Right lobe of liver (tissue), 4 donors: ENCODE data around the gene TENM4.

Experiments used
- POLR2A ChIP-seq: fragments of 450-650 bp; IDR thresholded peaks from one replicate; pipeline ENCODE4 v1.6.1; 2017; ENCODE audit warnings: antibody characterized with exemption, mild to moderate bottlenecking
- TF ChIP-seq, protein P1 (sequence below), 4 donors: fragments of 200-600 bp in 3 of 4; fragments of 450-650 bp in 1 of 4; IDR thresholded peaks; one replicate each; pipeline versions ENCODE4 v1.5.1 to v1.8.0; 2016 to 2022; ENCODE audit warnings: antibody characterized with exemption in 4 of 4, mild to moderate bottlenecking in 2 of 4
- donor health status: DM: no; HTN: no; CAD: no.
- donor health status: DM: no; HTN: no; CAD: no.
- donor health status: DM: no; HTN: yes; CAD: no.

DNA sequence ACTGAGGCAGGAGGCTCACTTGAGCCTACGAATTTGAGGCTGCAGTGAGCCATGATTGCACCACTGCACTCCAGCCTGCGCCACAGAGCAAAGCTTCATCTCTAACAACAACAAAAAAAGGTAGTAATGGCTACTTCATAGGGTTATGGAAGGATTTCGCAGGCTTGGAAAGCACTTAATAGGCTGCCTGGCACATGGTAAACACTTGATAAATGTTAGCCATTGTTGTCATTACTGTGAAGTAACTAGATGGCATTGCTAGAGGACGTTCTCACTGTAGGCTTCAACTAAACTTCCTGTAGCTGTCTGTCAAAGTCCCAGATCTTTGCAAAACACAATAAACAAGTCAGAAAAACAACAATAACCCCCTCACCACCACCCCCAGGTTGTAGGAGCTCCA lies 508.9 kb downstream of the TENM4 start:
- TF ChIP-seq, protein P1, sequence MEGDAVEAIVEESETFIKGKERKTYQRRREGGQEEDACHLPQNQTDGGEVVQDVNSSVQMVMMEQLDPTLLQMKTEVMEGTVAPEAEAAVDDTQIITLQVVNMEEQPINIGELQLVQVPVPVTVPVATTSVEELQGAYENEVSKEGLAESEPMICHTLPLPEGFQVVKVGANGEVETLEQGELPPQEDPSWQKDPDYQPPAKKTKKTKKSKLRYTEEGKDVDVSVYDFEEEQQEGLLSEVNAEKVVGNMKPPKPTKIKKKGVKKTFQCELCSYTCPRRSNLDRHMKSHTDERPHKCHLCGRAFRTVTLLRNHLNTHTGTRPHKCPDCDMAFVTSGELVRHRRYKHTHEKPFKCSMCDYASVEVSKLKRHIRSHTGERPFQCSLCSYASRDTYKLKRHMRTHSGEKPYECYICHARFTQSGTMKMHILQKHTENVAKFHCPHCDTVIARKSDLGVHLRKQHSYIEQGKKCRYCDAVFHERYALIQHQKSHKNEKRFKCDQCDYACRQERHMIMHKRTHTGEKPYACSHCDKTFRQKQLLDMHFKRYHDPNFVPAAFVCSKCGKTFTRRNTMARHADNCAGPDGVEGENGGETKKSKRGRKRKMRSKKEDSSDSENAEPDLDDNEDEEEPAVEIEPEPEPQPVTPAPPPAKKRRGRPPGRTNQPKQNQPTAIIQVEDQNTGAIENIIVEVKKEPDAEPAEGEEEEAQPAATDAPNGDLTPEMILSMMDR (IDR thresholded peaks at IDR 0.05): no peak
- TF ChIP-seq POLR2A: no peak
